ENCODE results near the gene NCAPD2. TPM values are rescaled to one million over a fixed set of nuclear protein-coding genes. Genes with fewer than 3 reads are reported as not detected.
A peak's percentile ranks its signal among the peaks of the same experiment; 100 is the strongest.

Gene NCAPD2
- polyA plus RNA-seq, 1 of the 3 experiments (the other 2 are of a cell fraction) = 46.9 TPM

GRCh38 chr12:6547987-6548386 is 54.1 kb downstream of the NCAPD2 start (continued):
- no peak for TF ChIP-seq MXI1 (IDR thresholded peaks at IDR 0.05; ENCODE audit: low read depth, low read length)
- no peak for TF ChIP-seq FOXM1 (IDR thresholded peaks at IDR 0.05; ENCODE audit: low read depth)

- ChIA-PET CTCF (interaction anchor here (14.7 kb wide), 1 partner anchor 10 kb away, joined by 228 read pairs; the partner anchor contains the start of gene GAPDH), POLR2A (interaction anchor here (4.3 to 6.1 kb wide), 2 partner anchors 10 to 14 kb away, joined by 21 to 73 read pairs; partner anchors contain the start of gene GAPDH)
- TF ChIP-seq POLR2AphosphoS5 (IDR thresholded peaks at IDR 0.05; ENCODE audit: low read depth, low read length) (no peak), FOSL2 (IDR thresholded peaks at IDR 0.05; ENCODE audit: borderline replicate concordance, low read depth) (no peak), MEF2A (IDR thresholded peaks at IDR 0.05; ENCODE audit: borderline replicate concordance, low read depth) (no peak), PBX3 (IDR thresholded peaks at IDR 0.05) (no peak), RFX5 (IDR thresholded peaks at IDR 0.05; ENCODE audit: low read length) (no peak), IRF3 (IDR thresholded peaks at IDR 0.05; ENCODE audit: low read depth, low read length) (no peak), NFIC (IDR thresholded peaks at IDR 0.05; ENCODE audit: borderline replicate concordance) (no peak), JUND (IDR thresholded peaks at IDR 0.05) (no peak), FOXM1 (IDR thresholded peaks at IDR 0.05; ENCODE audit: low read depth) (no peak), USF1 (IDR thresholded peaks at IDR 0.05; ENCODE audit: borderline replicate concordance, low read depth) (no peak), YY1 (IDR thresholded peaks at IDR 0.05; ENCODE audit: low read depth) (no peak), REST (IDR thresholded peaks at IDR 0.05; ENCODE audit: low read depth, low read length) (no peak), RCOR1 (IDR thresholded peaks at IDR 0.05; ENCODE audit: low read length) (no peak), SMC3 (IDR thresholded peaks at IDR 0.05; ENCODE audit: low read depth, low read length) (no peak)
- no peak overlapping the region for H2AFZ ChIP-seq (ENCODE audit: low read depth)
- no peaks in the 10 kb centered on the region for H3K9me3 ChIP-seq
- H3F3A ChIP-seq (replicated peaks; ENCODE audit: insufficient read depth) = peaks cover 57% of the 10 kb centered on the region
- H3K4me2 ChIP-seq = peak overlapping the region; percentile 91
- H3K4me3 ChIP-seq (ENCODE audit: low read depth in 2 of 2, low read length in 1 of 2) = peak overlapping the region in 1 of 2 experiments; percentile 61; a peak in 1 of 4 replicates
- H4K20me1 ChIP-seq (ENCODE audit: insufficient read depth) = peaks cover 4% of the 10 kb centered on the region; the same call in 1 of the 2 replicates
- peaks cover 12 to 30% of the 10 kb centered on the region in 2 experiments for H3K36me3 ChIP-seq (replicated peaks in 1 of 2; ENCODE audit: control insufficient read depth in 1 of 2, insufficient read depth in 2 of 2, low read length in 1 of 2)
- WGBS (ENCODE audit: low lambda C conversion rate) = 79% methylated on average over 17 of the region's 26 CpGs
- H3K9me2 ChIP-seq = no peaks in the 10 kb centered on the region
- peaks cover 88% of the 10 kb centered on the region for H3K79me2 ChIP-seq (ENCODE audit: insufficient read depth)
- peak overlapping the region; percentile 59; the same call in 1 of the 2 replicates for H3K9ac ChIP-seq
- DNase-seq = no peak
- peaks cover 22 to 64% of the 10 kb centered on the region in 2 experiments for H3K4me1 ChIP-seq (ENCODE audit: control insufficient read depth in 1 of 2, insufficient read depth in 2 of 2, low read depth in 1 of 2, low read length in 1 of 2)
- H3K27ac ChIP-seq (ENCODE audit: low read depth in 2 of 2, low read length in 1 of 2) = peak overlapping the region; percentile 47 to 93; a peak in 3 of 4 replicates
- no peaks in the 10 kb centered on the region for H3K27me3 ChIP-seq (ENCODE audit: insufficient read depth)
Measured at GRCh38 chr12:6548556-6548955, 54.7 kb downstream of the NCAPD2 start.
